SK-N-SH (cell line): Measurements from ENCODE around the gene PCDHGA5. TPM values are rescaled to one million over a fixed set of nuclear protein-coding genes. Genes with fewer than 3 reads are reported as not detected.

ENCODE experiments used
- CTCF ChIA-PET: fragments of 300-600, 350-600 bp; formaldehyde crosslinking; extraction: SDS; loops from one replicate; lab custom pipeline; 2021; lab: Yijun Ruan, JAX
- POLR2A ChIA-PET: fragments of 350-600 bp; sonication (Branson Sonifier 250); formaldehyde crosslinking; extraction: SDS; loops from one replicate; lab custom pipeline; 2020; ENCODE audit warnings: antibody characterized with exemption, inconsistent platforms; lab: Yijun Ruan, JAX
- DNase-seq: peaks from one replicate; pipeline ENCODE4 v3.0.0; 2012
- H2AFZ ChIP-seq: fragments of 200-600 bp; sonication (generic); 2 replicates; pipeline ENCODE4 v1.8.1; 2016; ENCODE audit warnings: antibody characterized with exemption, mild to moderate bottlenecking, low read depth
- H3F3A ChIP-seq: fragments of 200-600 bp; sonication (generic); replicated peaks from 2 replicates; pipeline ENCODE3; 2016; ENCODE audit warnings: antibody characterized with exemption, mild to moderate bottlenecking; ENCODE audit not compliant: insufficient read depth
- H3K27ac ChIP-seq, 2 experiments: fragments of 200-500 bp in 1 of 2; fragments of 200-600 bp in 1 of 2; sonication (Bioruptor generic) in 1 of 2; sonication (generic), shearing (Covaris generic) in 1 of 2; 2 replicates each; pipeline versions ENCODE4 v1.5.1 to v1.6.1; 2014 to 2016; ENCODE audit warnings: low read depth in 2 of 2, inconsistent platforms in 1 of 2, low read length in 1 of 2, mild to moderate bottlenecking in 1 of 2, mixed read lengths in 1 of 2
- H3K27me3 ChIP-seq: fragments of 200-600 bp; sonication (generic), shearing (Covaris generic); 2 replicates; pipeline ENCODE4 v1.6.1; 2016; ENCODE audit warnings: mixed run types; ENCODE audit not compliant: insufficient read depth
- H3K36me3 ChIP-seq, 2 experiments: fragments of 200-500 bp in 1 of 2; fragments of 200-600 bp in 1 of 2; sonication (Bioruptor generic) in 1 of 2; sonication (generic) in 1 of 2; replicated peaks in 1 of 2; 2 replicates each; pipeline versions ENCODE3 to v1.5.1; 2014 to 2016; ENCODE audit warnings: low read length in 1 of 2, mild to moderate bottlenecking in 1 of 2; ENCODE audit not compliant: insufficient read depth in 2 of 2, control insufficient read depth in 1 of 2
- H3K4me1 ChIP-seq, 2 experiments: fragments of 200-500 bp in 1 of 2; fragments of 200-600 bp in 1 of 2; sonication (Bioruptor generic) in 1 of 2; sonication (generic), shearing (Covaris generic) in 1 of 2; 2 replicates each; pipeline versions ENCODE4 v1.5.1 to v1.6.1; 2014 to 2016; ENCODE audit warnings: low read depth in 1 of 2, low read length in 1 of 2, mixed run types in 1 of 2; ENCODE audit not compliant: insufficient read depth in 2 of 2, control insufficient read depth in 1 of 2
- H3K4me2 ChIP-seq: fragments of 200-600 bp; sonication (generic), shearing (Covaris generic); 2 replicates; pipeline ENCODE4 v1.6.1; 2017; ENCODE audit warnings: mixed run types
- H3K4me3 ChIP-seq, 2 experiments: fragments of 200-500 bp in 1 of 2; fragments of 200-600 bp in 1 of 2; sonication (Bioruptor generic) in 1 of 2; sonication (generic), shearing (Covaris generic) in 1 of 2; 2 replicates each; pipeline versions ENCODE4 v1.5.1 to v1.8.1; 2014 to 2016; ENCODE audit warnings: low read depth in 2 of 2, inconsistent platforms in 1 of 2, low read length in 1 of 2, mild to moderate bottlenecking in 1 of 2, mixed read lengths in 1 of 2, moderate library complexity in 1 of 2
- H3K79me2 ChIP-seq: fragments of 200-600 bp; sonication (generic); 2 replicates; pipeline ENCODE4 v1.8.1; 2017; ENCODE audit warnings: mild to moderate bottlenecking; ENCODE audit not compliant: insufficient read depth
- H3K9ac ChIP-seq: fragments of 200-600 bp; sonication (generic); 2 replicates; pipeline ENCODE4 v1.6.1; 2017; ENCODE audit warnings: mixed run types
- H3K9me2 ChIP-seq: fragments of 200-600 bp; sonication (generic); 2 replicates; pipeline ENCODE4 v1.6.1; 2017; ENCODE audit warnings: mixed run types
- H3K9me3 ChIP-seq: fragments of 200-600 bp; sonication (generic); 2 replicates; pipeline ENCODE4 v1.6.1; 2017; ENCODE audit warnings: mixed run types, mild to moderate bottlenecking, moderate library complexity
- H4K20me1 ChIP-seq: fragments of 200-600 bp; sonication (generic); 2 replicates; pipeline ENCODE4 v1.6.1; 2017; ENCODE audit warnings: mild to moderate bottlenecking, mixed run types; ENCODE audit not compliant: insufficient read depth
- EP300 ChIP-seq, 2 experiments: IDR thresholded peaks; 2 replicates each; pipeline versions ENCODE4 v1.4.0 to v1.6.1; 2012; ENCODE audit warnings: borderline replicate concordance in 1 of 2, low read depth in 1 of 2, low read length in 1 of 2
- FOXJ3 ChIP-seq: sonication (generic); formaldehyde crosslinking; IDR thresholded peaks from 2 replicates; pipeline ENCODE4 v1.5.1; 2020; ENCODE audit warnings: mild to moderate bottlenecking, missing genetic modification reagents
- MEF2A ChIP-seq: IDR thresholded peaks from 2 replicates; pipeline ENCODE4 v1.4.0; 2012; ENCODE audit warnings: low read depth, borderline replicate concordance
- RAD21 ChIP-seq: IDR thresholded peaks from 2 replicates; pipeline ENCODE4 v1.6.1; 2012; ENCODE audit warnings: mild to moderate bottlenecking, low read length
- REST ChIP-seq: IDR thresholded peaks from 2 replicates; pipeline ENCODE4 v1.6.1; 2012; ENCODE audit warnings: mild to moderate bottlenecking, low read depth, low read length, moderate library complexity
- SIN3A ChIP-seq: IDR thresholded peaks from 2 replicates; pipeline ENCODE4 v1.6.1; 2012; ENCODE audit warnings: low read depth, mild to moderate bottlenecking, low read length, moderate library complexity, borderline replicate concordance
- TAF1 ChIP-seq: IDR thresholded peaks from 2 replicates; pipeline ENCODE4 v1.6.1; 2012; ENCODE audit warnings: low read depth, mild to moderate bottlenecking, low read length, moderate library complexity, borderline replicate concordance
- TEAD4 ChIP-seq: IDR thresholded peaks from 2 replicates; pipeline ENCODE4 v1.4.0; 2012; ENCODE audit warnings: mild to moderate bottlenecking, borderline replicate concordance; ENCODE audit not compliant: insufficient read depth
- ZBTB33 ChIP-seq: IDR thresholded peaks from 2 replicates; pipeline ENCODE4 v1.4.0; 2012; ENCODE audit warnings: low read depth, borderline replicate concordance
- WGBS: methylation state at CpG from one replicate; pipeline ENCODE4 v1.1.6; 2017; ENCODE audit warnings: low lambda C conversion rate; 5-methylcytosine and 5-hydroxymethylcytosine counted together
- polyA plus RNA-seq, 3 experiments: library from polyadenylated mRNA; depleted of rRNA; stranded (reverse); fragments of >200 nt; gene quantifications; 2 replicates each; pipeline ENCODE4 v1.2.3, GENCODE V29; 2012
- TF ChIP-seq, protein P1 (sequence below): fragments of 200-600 bp; sonication (generic); IDR thresholded peaks from 2 replicates; pipeline ENCODE4 v1.6.1; 2017; ENCODE audit warnings: antibody characterized with exemption, mild to moderate bottlenecking, moderate library complexity

PCDHGA5 gene
- polyA plus RNA-seq, 1 of the 3 experiments (the other 2 are of a cell fraction), result 0.71 TPM

- TF ChIP-seq REST (no peak), FOXJ3 (no peak), RAD21 (no peak), MEF2A (no peak), SIN3A (no peak), ZBTB33 (no peak), TAF1 (no peak)
These were observed 21.2 kb upstream of the PCDHGA5 start (continued) for GRCh38 chr5:141342773-141343172.

DNA sequence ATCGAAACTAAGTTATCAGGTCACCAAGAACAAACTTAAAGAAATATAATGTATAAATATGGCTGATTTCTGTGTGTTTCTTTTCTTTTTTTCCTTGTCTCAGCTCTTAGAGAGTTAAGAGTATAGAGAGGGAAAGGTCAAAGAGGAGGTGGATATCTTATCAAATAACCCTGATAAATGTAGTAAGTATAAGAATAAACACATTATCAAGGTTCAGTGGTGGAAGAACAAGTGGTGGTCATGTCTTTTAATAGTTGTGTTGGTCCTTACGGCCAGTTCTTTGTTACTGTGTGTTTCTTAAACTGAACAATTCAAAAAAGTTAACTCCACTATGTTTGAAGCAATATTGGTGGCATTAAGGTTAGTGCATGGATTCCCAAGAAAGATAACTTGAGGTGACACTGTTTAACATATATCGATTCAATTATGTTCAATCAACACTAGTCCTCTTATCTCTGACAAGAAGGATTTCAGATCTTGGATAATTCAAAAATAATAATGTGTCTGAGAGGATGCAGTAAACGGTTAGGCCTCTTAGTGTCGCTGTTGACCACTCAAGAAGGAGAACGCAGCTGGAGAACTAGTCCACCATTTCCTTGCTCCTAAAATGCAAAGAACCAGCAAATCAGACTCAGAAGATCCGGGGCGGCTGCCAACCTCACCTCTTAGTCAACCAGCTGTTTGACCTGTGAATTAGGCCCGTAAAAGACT is 20.6 kb upstream of the PCDHGA5 start, which contains the start of gene PCDHGA3:
PCDHGA3 (plus strand) TSS at position 588 of the 711 bp plus-strand sequence. CDS start 205 bp downstream, outside the sequence.
- Histone ChIP-seq H3K27ac (no peak within 1 kb of the TSS), H3K36me3 (no peaks in the 10 kb centered on the region), H3K9ac (no peak within 1 kb of the TSS), H3F3A (no peaks in the 10 kb centered on the region), H3K27me3 (no peaks in the 10 kb centered on the region), H3K9me3 (no peaks in the 10 kb centered on the region), H3K9me2 (no peaks in the 10 kb centered on the region), H3K79me2 (no peaks in the 10 kb centered on the region), H3K4me3 (no peak within 1 kb of the TSS; a peak in 1 of 4 replicates), H3K4me2 (no peak within 1 kb of the TSS), H4K20me1 (no peaks in the 10 kb centered on the region), H2AFZ (peak within 1 kb of the TSS; percentile 50; the same call in 1 of the 2 replicates), H3K4me1 (no peaks in the 10 kb centered on the region)
- ChIA-PET POLR2A (no interaction called here), CTCF (interaction anchor here (0.7 to 2.0 kb wide), 5 partner anchors 13 to 221 kb away, joined by 3 to 8 read pairs (median 3); partner anchors contain the start of genes PCDHGA1 and PCDHGB7)
- TF ChIP-seq MEF2A, result no peak
- no peak for TF ChIP-seq TEAD4
- TF ChIP-seq RAD21, result peak; percentile 21; the same call in 1 of the 2 replicates
- TF ChIP-seq EP300 (IDR thresholded peaks at IDR 0.05; ENCODE audit: borderline replicate concordance in 1 of 2, low read depth in 1 of 2, low read length in 1 of 2), result no peak
- TF ChIP-seq, protein P1, sequence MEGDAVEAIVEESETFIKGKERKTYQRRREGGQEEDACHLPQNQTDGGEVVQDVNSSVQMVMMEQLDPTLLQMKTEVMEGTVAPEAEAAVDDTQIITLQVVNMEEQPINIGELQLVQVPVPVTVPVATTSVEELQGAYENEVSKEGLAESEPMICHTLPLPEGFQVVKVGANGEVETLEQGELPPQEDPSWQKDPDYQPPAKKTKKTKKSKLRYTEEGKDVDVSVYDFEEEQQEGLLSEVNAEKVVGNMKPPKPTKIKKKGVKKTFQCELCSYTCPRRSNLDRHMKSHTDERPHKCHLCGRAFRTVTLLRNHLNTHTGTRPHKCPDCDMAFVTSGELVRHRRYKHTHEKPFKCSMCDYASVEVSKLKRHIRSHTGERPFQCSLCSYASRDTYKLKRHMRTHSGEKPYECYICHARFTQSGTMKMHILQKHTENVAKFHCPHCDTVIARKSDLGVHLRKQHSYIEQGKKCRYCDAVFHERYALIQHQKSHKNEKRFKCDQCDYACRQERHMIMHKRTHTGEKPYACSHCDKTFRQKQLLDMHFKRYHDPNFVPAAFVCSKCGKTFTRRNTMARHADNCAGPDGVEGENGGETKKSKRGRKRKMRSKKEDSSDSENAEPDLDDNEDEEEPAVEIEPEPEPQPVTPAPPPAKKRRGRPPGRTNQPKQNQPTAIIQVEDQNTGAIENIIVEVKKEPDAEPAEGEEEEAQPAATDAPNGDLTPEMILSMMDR, result peak; percentile 46
- 13% methylated on average over 9 of the region's 9 CpGs for WGBS
- no peak for DNase-seq
